A673 (cell line): ENCODE data around the gene TEX14. TPM values are rescaled to one million over a fixed set of nuclear protein-coding genes. Genes with fewer than 3 reads are reported as not detected.
A peak's percentile ranks its signal among the peaks of the same experiment; 100 is the strongest.

Experiments used
- BruUV-seq: library from RNA; stranded (reverse); fragments of 400-500 nt; replicated peaks from 2 replicates; lab custom pipeline; 2021; lab: Mats Ljungman, UMichigan
- CTCF ChIA-PET: fragments of 300-600 bp; sonication (Branson Sonifier 250); formaldehyde crosslinking; loops from one replicate; lab custom pipeline; 2022; ENCODE audit warnings: antibody characterized with exemption; lab: Charles Lee
- POLR2A ChIA-PET: fragments of 300-600 bp; sonication (Branson Sonifier 250); formaldehyde crosslinking; loops from one replicate; lab custom pipeline; 2022; ENCODE audit warnings: antibody characterized with exemption; ENCODE audit not compliant: low non-redundant PET; lab: Charles Lee
- DNase-seq: peaks from one replicate; pipeline ENCODE4 v3.0.0-alpha.2; 2015; ENCODE audit warnings: low spot score
- H3K27ac ChIP-seq: fragments of 200-600 bp; sonication (generic); 2 replicates; pipeline ENCODE4 v1.5.1; 2016; ENCODE audit warnings: mixed run types, low read depth, mild to moderate bottlenecking, mixed read lengths, antibody characterized with exemption, low read length; ENCODE audit not compliant: poor library complexity, severe bottlenecking
- H3K27me3 ChIP-seq: fragments of 200-600 bp; sonication (generic); replicated peaks from 2 replicates; pipeline ENCODE4 v1.6.1; 2017; ENCODE audit warnings: mixed run types, low read depth, mild to moderate bottlenecking, mixed read lengths, antibody characterized with exemption, low read length; ENCODE audit not compliant: insufficient read depth, poor library complexity
- H3K36me3 ChIP-seq: fragments of 200-600 bp; sonication (generic); 2 replicates; pipeline ENCODE4 v1.6.1; 2016; ENCODE audit warnings: mixed run types, mild to moderate bottlenecking, mixed read lengths, antibody characterized with exemption, low read length; ENCODE audit not compliant: insufficient read depth, poor library complexity, severe bottlenecking
- H3K4me1 ChIP-seq: fragments of 200-600 bp; sonication (generic); 2 replicates; pipeline ENCODE4 v1.6.1; 2017; ENCODE audit warnings: mixed run types, mild to moderate bottlenecking, mixed read lengths, antibody characterized with exemption, low read length; ENCODE audit not compliant: insufficient read depth, poor library complexity, severe bottlenecking
- H3K4me3 ChIP-seq: fragments of 200-600 bp; sonication (generic); 2 replicates; pipeline ENCODE4 v1.5.1; 2016; ENCODE audit warnings: low read depth, mixed run types, mild to moderate bottlenecking, mixed read lengths, low read length; ENCODE audit not compliant: poor library complexity, severe bottlenecking
- H3K9me3 ChIP-seq: fragments of 200-600 bp; sonication (generic); 2 replicates; pipeline ENCODE4 v1.6.1; 2016; ENCODE audit warnings: mixed run types, low read depth, mild to moderate bottlenecking, mixed read lengths, antibody characterized with exemption, low read length; ENCODE audit not compliant: poor library complexity, severe bottlenecking
- EZH2 ChIP-seq: fragments of 200-600 bp; sonication (generic); IDR thresholded peaks from 2 replicates; pipeline ENCODE4 v1.6.1; 2017; ENCODE audit warnings: borderline replicate concordance, low read depth, mild to moderate bottlenecking, mixed read lengths, antibody characterized with exemption, low read length; ENCODE audit not compliant: poor library complexity, severe bottlenecking
- intact Hi-C: fragments of 100-400 bp; cut with micrococcal nuclease; formaldehyde crosslinking; loops from one replicate; pipeline ENCODE4 v1.10.0; 2022; ENCODE audit not compliant: unreplicated experiment
- total RNA-seq: library from RNA; stranded (reverse); gene quantifications from 2 replicates; pipeline ENCODE4 v1.2.3, GENCODE V29; 2021
- TF ChIP-seq, protein P1 (sequence below): fragments of 300-800, 200-600 bp; sonication (generic); conservative IDR thresholded peaks from 2 replicates; pipeline ENCODE4 v1.5.1; 2017; ENCODE audit warnings: low read depth, mild to moderate bottlenecking, antibody characterized with exemption, low read length, moderate library complexity, mixed read lengths

Gene TEX14
- total RNA-seq, 1 experiment from 2014 or later, result 0.26 TPM

DNA sequence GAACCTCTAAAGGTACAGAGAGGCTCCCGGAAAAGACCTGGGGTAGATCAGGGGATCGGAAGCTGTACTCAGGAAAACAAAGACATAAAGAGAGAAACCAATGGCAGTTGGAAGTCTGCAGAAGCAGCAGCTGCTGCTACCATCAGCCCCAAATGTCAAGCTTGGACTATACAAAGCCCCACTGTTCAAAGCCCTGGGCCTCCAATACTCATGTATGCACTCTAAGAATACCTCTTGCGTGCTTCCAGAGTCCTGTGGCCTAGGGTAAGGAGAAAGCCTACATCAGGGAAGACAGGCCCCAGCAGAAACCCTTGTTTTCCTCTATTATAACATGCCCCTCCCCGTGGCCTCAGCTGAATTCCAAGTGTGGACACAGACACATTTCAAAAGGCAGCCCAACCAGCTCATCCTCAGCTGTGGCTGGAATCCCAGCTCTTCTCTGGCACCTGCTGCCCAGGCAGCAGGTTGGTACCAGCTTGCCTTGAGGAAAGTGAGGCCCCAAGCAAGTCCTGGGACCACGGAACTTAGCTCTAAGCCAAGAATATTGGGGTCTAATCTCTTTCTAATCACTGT is 158.1 kb downstream of the TEX14 start:
- ChIA-PET POLR2A (no interaction called here), CTCF (no interaction called here)
- TF ChIP-seq EZH2, result no peak
- TF ChIP-seq, protein P1, sequence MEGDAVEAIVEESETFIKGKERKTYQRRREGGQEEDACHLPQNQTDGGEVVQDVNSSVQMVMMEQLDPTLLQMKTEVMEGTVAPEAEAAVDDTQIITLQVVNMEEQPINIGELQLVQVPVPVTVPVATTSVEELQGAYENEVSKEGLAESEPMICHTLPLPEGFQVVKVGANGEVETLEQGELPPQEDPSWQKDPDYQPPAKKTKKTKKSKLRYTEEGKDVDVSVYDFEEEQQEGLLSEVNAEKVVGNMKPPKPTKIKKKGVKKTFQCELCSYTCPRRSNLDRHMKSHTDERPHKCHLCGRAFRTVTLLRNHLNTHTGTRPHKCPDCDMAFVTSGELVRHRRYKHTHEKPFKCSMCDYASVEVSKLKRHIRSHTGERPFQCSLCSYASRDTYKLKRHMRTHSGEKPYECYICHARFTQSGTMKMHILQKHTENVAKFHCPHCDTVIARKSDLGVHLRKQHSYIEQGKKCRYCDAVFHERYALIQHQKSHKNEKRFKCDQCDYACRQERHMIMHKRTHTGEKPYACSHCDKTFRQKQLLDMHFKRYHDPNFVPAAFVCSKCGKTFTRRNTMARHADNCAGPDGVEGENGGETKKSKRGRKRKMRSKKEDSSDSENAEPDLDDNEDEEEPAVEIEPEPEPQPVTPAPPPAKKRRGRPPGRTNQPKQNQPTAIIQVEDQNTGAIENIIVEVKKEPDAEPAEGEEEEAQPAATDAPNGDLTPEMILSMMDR, result no peak
- BruUV-seq, result no TSS peak
- Histone ChIP-seq H3K27ac (no peak overlapping the region), H3K27me3 (peaks cover 3% of the 10 kb centered on the region), H3K9me3 (no peaks in the 10 kb centered on the region), H3K4me1 (no peaks in the 10 kb centered on the region), H3K36me3 (no peaks in the 10 kb centered on the region), H3K4me3 (no peak overlapping the region)
- intact Hi-C loops, result no loop called here
- DNase-seq, result no peak

DNA sequence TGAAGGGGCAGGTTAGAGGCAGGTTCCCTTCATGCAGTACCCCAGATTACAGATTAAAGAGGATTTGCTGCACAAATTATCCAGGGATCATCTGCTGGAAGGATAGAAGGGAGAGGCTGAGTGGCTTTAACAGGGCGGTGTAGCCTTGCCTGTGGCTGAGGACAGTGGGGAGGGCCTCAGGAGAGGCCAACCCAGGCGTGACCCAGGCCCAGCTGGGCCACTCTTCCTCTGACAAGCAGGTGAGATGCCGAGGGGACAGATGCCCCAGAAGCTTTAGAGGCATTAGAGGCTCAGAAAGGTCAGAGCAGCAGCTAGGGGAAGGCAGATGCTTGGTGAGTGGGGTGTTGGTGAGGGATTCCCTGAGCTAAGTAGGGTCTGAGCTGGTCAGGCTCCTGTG is 159.3 kb downstream of the TEX14 start:
- no peak for DNase-seq
- ChIA-PET CTCF (no interaction called here), POLR2A (no interaction called here)
- H3K36me3 ChIP-seq, result no peaks in the 10 kb centered on the region
- H3K27ac ChIP-seq, result no peak overlapping the region
- TF ChIP-seq, protein P1, result no peak
- no peak for TF ChIP-seq EZH2
- no peaks in the 10 kb centered on the region for H3K9me3 ChIP-seq
- H3K4me3 ChIP-seq, result peak overlapping the region; percentile 46
- BruUV-seq, result no TSS peak
- H3K4me1 ChIP-seq, result no peaks in the 10 kb centered on the region
- H3K27me3 ChIP-seq, result no peaks in the 10 kb centered on the region
- intact Hi-C loops, result no loop called here

DNA sequence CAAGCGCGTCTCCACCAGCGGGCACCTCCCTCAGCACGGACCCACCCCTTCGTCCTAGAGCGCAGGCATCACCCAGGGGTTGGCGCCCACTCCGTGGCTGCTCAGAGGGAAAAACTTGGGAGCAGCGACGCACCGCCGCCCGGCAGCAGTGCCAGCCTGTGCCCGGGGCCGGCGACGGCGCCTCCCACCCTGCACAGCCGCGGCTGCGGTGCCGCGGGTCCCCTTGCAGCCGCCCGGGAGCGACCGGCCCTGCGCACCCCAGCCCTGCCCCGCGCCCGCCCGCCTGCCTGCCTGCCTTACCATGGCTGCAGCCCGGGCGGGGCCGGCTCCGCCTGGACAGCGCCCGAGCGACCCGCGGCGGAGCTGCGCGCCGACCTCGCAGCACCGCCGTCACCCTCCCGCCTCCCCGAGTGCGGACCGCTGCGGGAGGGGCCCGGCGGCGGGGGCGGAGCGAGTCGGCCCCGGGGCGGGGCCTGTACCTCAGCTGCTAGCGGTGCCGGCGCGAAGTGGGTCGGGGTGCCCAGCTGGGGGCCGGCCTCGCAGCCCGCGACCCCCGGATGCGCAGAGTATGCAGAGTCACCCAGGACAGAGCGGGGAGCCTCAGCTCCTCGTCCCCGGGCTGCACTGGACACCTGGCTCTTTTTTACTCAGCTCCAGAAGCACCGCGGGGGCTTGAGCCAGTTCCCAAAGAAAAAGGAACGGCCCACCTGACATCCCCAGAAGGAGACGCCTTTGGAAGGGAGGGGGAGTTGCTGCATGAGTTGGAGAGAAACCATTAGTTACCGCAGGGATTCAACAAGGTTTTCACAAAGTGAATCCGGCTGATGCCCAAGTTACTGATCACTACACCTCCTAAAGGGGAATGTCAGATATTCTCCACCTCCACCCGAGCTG is 159.9 kb downstream of the TEX14 start:
- peak; percentile 23 for DNase-seq
- Histone ChIP-seq H3K36me3 (no peaks in the 10 kb centered on the region), H3K9me3 (no peaks in the 10 kb centered on the region), H3K4me3 (peak overlapping the region; percentile 46), H3K27ac (no peak overlapping the region), H3K4me1 (no peaks in the 10 kb centered on the region), H3K27me3 (no peaks in the 10 kb centered on the region)
- POLR2A ChIA-PET, result interaction anchor here (0.6 kb wide), 1 partner anchor 252 kb away, joined by 3 read pairs; no protein-coding TSS in a partner anchor
- BruUV-seq, result no TSS peak
- intact Hi-C loops, result no loop called here
- TF ChIP-seq, protein P1, result no peak
- CTCF ChIA-PET, result no interaction called here
